GM19438 (cell line): Measurements from ENCODE around the gene CASKIN2.

Experiments
- ATAC-seq: cut with Tn5 transposase; IDR thresholded peaks from one replicate; pipeline ENCODE4 v1.9.1; 2021; ENCODE audit warnings: low read depth; ENCODE audit not compliant: unreplicated experiment

CASKIN2 gene

DNA sequence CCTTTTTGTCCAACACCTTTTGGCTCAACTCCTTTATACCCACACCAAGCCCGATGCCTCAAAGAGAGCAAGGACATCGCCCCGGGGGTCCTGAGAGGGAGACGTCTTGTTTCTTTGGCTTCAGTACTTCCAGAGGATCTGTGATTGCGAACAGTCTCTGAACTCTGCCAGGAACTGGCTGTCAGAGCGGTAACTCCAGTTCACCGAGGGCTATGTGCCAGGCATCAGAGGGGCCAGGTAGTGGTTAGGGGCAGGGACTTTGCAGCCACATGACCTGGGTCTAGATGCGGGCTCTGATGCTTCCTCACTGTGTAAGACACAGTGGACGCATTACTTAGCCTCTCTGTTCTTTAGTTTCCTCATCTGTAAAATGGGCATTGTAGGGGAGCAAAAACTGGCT lies 31.8 kb upstream of the CASKIN2 start:
- no peak for ATAC-seq

GRCh38 chr17:75546181-75546580 lies 30.8 kb upstream of the CASKIN2 start:
- no peak for ATAC-seq

DNA sequence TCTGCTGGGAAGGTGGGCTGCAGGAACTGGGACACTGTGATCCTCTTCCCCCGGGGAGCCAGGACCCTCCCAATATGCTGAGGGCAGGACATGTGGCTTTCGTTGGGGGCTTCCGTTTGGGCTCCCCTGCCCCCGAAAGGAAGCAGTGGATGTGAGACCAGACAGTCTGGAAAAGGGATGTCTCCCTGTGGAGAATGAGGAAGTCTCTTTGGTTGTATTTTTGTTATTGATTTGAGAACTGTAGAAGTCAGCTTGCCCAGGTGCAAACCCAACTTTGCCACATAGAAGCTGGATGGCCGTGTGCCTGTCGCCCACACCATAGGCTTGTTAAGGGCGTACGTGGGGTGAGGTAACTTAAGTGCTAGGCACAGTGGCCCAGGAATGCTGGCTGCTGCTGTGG lies 28.9 kb upstream of the CASKIN2 start:
- ATAC-seq = no peak

GRCh38 chr17:75542728-75543336 lies 27.5 kb upstream of the CASKIN2 start:
- ATAC-seq = no peak

- ATAC-seq = no peak
These were observed 26.9 kb upstream of the CASKIN2 start for GRCh38 chr17:75542229-75542628.

DNA sequence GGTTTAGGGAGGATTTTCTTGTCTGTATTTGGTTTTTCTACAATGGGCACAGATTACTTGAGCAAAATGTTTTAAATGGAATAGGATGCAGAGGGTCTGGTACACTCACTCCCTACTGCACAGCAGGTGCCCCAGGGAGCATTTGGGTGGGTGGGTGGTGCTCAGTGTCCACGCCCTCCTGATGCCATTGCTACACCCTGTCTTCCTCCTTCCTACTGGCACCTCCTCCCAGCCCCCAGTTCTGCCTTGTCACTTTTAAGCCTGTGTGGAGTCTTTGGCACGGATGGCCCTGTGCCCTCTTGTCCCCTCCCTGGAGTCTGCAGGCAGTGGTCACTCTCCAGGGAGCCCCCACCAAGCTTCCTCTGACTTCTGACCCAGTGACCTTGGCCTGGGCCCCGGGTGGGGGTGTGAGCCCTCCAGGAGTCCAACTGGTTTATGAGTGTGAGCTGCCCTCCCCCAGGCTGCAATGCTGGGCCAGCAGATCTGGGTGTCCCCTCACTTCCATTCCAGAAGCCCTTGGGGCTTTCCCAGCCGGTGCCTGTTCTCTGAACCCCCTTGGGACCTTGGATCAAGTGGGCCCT lies 25.7 kb upstream of the CASKIN2 start:
- no peak for ATAC-seq

DNA sequence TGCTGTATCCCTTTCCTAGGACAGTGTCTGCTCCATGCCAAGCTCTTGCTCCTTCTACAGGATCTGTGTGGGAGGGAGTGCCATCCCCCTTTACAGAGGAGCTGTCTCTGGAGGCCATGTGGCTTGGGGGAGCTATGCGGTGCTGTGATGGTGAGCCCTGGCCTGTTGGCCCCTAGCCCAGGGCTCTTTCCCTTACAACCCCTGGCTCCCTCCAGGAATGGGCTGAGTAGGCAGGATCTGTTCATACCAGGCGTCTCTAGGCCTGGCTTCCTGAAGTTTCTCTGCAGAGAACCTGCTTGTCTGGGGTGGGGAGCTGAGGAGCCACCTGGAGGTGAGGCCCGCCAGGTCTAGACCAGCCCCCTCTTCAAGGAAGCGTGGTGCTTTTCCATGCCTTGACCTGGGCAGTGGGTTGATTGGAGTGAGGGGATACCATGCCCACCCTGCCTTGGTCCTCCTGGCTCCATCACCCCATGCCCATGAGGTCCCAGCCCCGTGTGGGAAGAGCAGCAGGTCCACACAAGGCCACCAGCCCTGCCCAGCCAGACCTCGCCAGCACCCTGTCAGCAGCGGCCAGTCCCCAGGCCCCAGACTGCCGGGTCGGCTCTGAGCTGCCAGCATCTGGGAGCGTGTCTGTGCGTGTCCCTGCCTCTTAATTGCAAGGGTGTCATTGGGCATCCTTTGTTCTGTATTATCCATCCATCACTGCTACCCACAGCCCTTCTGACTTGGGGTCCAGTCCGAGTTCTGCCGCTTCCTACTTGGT lies 24.8 kb upstream of the CASKIN2 start:
- no peak for ATAC-seq

DNA sequence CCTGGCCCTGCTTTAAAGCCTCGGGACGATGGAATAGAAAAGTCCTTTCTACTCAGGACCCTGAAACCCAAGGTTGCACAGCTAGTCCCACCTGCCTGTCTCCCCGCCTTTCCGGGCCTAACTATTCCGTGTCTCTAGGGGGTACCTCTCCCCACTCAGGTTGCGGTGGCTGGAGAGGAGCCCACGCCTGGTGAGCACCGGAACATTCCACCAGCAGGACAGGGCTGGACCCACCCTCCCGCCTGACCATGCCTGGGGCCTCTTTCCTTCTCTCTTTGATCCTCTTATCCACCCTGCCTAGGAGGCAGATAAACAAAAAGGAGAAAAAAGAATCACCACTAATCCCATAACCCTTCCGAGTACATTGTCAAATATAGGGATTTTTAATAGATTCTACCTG lies 21.0 kb upstream of the CASKIN2 start:
- no peak for ATAC-seq

DNA sequence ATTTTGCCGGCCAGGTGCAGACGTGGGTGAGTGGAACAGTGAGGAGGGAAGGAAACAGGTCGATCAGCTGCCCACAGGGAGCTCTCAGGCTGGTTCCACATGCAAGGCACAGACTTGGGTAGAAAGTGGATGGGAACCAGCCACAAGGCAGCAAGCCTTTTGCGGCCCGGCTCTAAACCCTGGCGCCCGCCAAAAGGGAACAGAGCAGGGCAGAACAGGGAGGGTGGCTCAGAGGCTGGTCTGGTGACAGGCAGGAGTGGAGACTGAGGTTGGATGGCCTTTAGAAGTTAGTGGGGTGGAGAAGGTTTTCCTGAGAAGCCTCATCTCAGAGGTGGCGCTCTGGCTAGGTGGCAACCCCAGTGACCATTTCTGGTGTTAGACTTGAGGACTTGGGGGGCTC lies 20.5 kb upstream of the CASKIN2 start:
- ATAC-seq = no peak

DNA sequence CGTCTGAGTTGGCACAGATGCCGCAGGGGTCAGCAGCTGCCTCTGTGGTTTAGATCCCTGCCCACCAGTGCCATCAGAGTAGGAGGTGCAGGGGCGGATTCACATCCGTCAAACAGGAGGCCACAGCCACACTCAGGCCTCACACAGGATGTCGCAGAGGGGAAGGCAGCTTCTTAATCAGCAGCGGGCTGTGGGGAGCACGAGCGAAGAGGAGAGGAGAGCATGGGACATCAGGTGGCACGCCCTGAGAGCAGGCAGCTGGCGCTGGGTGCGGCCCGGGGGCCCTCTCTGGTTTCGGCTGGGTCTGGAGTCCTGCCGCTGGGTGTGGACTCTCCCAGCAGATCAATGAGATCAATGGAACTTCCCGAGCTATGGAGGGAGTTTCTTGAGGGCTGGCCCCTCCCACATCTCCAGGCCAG lies 19.8 kb upstream of the CASKIN2 start:
- no peak for ATAC-seq

GRCh38 chr17:75531721-75532072 lies 16.4 kb upstream of the CASKIN2 start:
- ATAC-seq = no peak

DNA sequence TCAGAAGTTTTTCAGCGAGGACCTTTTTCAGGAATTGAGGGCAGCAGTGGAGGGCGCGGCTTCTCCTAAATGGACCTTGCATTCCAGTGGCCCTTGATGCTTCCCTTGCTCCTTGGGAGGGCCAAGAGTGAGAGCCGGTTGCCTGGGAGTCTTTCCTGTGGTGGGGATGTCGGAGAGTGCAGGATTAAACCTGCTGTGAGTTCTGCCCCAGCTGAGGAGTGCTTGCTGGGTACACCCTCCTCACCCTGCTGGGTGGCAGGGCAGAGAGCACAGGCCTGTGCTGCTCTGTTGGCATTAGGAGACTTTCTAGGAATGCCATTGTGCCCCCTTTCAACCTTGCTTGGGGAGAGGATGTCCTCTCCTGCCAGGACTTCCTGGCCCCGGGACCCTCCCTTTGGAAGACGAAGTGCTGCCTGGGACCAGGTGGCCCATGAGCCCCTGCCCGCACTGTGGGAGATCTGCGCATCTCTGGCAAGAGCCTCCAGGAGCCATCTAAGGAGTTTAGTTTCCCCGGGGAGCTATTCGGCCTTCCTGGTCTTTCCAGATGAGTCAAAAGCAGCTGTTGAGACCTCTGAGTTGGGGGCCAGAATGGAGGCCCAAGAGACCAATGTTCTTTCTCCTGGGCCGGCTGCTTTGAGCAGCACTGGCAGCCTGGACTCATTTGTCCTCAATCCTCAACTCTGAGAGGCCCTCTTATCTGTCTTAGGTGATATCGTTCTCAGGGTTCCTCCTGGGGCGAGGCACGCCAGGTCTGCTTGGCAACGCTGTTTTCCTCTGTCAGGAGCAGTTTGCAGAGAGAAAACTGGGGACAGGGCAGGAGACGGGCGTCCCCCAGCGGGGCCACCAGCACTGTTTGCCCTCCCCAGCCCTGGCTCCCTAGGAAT lies 15.7 kb upstream of the CASKIN2 start:
- no peak for ATAC-seq

GRCh38 chr17:75526555-75527270 lies 11.4 kb upstream of the CASKIN2 start:
- no peak for ATAC-seq

GRCh38 chr17:75525806-75526554 lies 10.6 kb upstream of the CASKIN2 start:
- peak; percentile 32 for ATAC-seq

DNA sequence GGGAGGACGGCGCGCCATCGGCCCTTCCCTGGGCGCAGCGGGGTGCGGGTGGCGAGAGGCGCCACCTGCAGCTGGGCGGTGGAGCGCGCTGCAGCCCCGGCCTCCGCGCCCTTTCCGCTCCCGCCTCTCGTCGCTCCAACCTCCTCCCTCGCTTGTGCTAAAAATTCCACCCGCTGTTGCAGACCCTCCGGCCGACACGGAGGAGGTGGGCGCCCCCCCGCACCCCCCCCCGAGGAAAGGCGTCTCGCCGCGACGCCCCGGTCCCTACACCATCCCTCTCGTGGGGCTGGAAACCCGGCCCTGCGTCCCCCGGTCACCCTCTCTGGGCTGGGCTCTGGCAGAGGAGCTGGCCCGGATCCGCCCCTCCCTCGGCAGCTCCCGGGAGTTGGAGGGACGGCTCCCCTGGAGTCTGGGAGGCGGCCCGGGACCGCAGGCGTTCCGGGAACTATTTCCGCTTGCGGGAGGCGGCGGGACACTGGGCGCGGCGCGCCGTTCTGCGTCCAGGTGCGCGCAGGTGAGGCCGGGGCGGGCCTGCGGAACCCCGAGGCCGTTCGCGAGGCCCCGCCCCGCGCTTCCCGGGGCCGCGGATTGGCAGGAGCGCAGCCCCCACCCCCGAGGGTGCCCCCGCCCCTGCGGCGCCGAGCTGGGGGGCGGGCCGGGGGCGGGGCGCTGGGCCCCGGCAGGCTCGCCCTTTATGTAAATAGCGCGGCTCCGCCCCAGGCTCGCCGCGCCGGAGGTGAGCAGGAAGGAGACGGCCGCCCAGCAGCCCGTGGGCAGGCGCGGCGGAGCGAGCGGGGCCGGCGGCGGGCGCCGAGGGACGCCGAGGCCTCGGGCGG lies 9.9 kb upstream of the CASKIN2 start, which contains the start of gene LLGL2:
LLGL2 (plus strand) TSS at position 728 of the 836 bp plus-strand sequence. CDS start 17,730 bp downstream, outside the sequence.
- peak; percentile 78 for ATAC-seq

DNA sequence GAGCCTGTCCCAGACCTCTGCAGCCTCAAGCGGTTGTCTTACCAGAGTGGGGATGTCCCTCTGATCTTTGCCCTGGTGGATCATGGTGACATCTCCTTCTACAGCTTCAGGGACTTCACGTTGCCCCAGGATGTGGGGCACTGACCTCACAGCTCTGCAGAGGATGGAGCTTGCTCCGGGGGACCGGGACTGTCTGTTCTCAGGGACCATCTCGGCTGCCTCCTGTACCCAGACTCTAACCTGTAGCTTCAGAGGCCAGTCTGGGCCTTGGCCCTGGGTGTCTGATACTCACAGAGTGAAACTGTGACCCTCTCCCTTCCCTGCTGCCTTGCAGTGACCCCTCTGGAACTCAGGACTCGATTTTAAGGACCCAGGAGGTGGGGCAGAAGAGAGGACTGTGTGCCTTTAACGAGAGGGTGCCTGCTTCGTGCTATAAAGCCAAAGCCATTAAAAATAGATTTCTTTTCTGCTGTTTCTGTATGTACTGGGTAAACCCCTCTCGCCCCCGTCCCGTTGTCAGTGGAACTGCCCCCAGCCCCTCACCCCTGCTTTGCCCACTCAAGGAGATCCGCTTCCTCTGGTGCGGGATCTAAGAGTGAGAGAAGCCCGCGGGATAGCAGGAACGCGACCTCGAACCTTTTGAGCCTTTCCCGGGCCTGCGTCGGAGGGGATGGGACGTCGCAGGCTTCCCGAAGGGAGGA lies 9.1 kb upstream of the CASKIN2 start:
- no peak for ATAC-seq

DNA sequence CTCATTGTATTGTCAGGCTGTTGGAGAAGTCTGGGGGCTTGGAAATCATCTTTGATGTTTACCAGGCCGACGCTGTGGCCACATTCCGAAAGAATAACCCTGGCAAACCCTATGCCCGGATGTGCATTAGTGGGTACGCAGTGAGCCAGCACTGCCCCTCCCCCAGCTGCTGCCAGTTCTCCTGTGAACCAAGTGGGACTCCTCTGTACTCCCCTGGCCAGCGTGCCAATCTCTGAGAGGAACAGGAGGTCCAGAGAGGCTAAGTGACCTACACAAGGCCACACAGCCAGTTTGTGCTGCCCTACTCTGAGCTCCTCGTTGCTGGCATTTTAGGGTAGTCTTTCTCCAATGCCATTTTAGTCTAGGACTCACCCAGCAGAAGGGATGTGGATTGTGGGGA lies 8.3 kb upstream of the CASKIN2 start:
- no peak for ATAC-seq
